HEK293 (cell line): ENCODE data around the gene KLHL5.

ENCODE experiments used
- ZNF175 ChIP-seq: fragments of 450-650 bp; formaldehyde crosslinking; IDR thresholded peaks from 2 replicates; pipeline ENCODE4 v1.5.1; 2016; ENCODE audit warnings: missing biosample characterization, missing genetic modification characterization
- ZNF274 ChIP-seq, 2 experiments: fragments of 200-500 bp in 1 of 2; fragments of 450-650 bp in 1 of 2; sonication (Bioruptor generic) in 1 of 2; formaldehyde crosslinking in 1 of 2; IDR thresholded peaks; 2 replicates each; pipeline versions ENCODE4 v1.5.1 to v1.6.1; 2014 to 2016; ENCODE audit warnings: borderline replicate concordance in 1 of 2, inconsistent platforms in 1 of 2, low read length in 1 of 2, missing biosample characterization in 1 of 2, missing genetic modification characterization in 1 of 2
- ZNF366 ChIP-seq: fragments of 450-650 bp; formaldehyde crosslinking; conservative IDR thresholded peaks from 2 replicates; pipeline ENCODE4 v1.5.1; 2016; ENCODE audit warnings: missing biosample characterization, missing genetic modification characterization
- TF ChIP-seq, protein P1 (sequence below): fragments of 450-650 bp; formaldehyde crosslinking; IDR thresholded peaks from 2 replicates; pipeline ENCODE4 v1.5.1; 2016; ENCODE audit warnings: missing biosample characterization, missing genetic modification characterization

DNA sequence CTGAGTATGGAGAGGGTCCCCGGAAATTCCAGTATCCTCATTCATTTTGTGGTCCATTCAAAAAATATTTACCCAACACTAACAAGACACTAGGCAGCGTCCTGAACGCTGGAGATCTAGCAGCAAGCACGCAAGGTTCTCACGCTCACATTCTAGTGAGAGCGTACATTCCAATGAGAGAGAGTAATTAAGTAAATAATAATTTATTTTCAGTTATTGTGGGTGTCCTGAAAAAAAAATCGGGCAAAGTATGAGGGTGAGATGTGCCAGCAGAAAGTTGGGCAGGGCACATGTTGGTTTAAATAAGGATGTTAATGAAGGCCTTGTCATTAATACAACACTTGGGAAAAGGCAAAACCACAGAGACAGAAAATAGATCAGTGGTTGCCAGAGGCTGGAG lies 25.9 kb upstream of the KLHL5 start:
- no peak for TF ChIP-seq ZNF274 (IDR thresholded peaks at IDR 0.05; ENCODE audit: low read length)
- TF ChIP-seq ZNF274 (tag by site-specific recombination; IDR thresholded peaks at IDR 0.05; ENCODE audit: borderline replicate concordance) = no peak
- TF ChIP-seq ZNF175 (tag by site-specific recombination) = no peak
- TF ChIP-seq, protein P1, sequence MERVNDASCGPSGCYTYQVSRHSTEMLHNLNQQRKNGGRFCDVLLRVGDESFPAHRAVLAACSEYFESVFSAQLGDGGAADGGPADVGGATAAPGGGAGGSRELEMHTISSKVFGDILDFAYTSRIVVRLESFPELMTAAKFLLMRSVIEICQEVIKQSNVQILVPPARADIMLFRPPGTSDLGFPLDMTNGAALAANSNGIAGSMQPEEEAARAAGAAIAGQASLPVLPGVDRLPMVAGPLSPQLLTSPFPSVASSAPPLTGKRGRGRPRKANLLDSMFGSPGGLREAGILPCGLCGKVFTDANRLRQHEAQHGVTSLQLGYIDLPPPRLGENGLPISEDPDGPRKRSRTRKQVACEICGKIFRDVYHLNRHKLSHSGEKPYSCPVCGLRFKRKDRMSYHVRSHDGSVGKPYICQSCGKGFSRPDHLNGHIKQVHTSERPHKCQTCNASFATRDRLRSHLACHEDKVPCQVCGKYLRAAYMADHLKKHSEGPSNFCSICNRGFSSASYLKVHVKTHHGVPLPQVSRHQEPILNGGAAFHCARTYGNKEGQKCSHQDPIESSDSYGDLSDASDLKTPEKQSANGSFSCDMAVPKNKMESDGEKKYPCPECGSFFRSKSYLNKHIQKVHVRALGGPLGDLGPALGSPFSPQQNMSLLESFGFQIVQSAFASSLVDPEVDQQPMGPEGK (tag by site-specific recombination) = no peak
- no peak for TF ChIP-seq ZNF366 (tag by site-specific recombination)
